Measurements from ENCODE around the gene ERI2. TPM values are rescaled to one million over a fixed set of nuclear protein-coding genes. Genes with fewer than 3 reads are reported as not detected.

Gene ERI2
- total and polyA plus RNA-seq, 2 of the 4 experiments (the other 2 are of a cell fraction): 7.5 to 10.2 TPM

GRCh38 chr16:20849589-20850390 lies 43.5 kb upstream of the ERI2 start (continued):
- TF ChIP-seq BHLHE40 (IDR thresholded peaks at IDR 0.05; ENCODE audit: low read depth, low read length) (no peak), MAZ (IDR thresholded peaks at IDR 0.05; ENCODE audit: borderline replicate concordance, low read depth, low read length) (no peak)

- Histone ChIP-seq H3K79me1 (ENCODE audit: low read depth in 1 of 2, low read length in 2 of 2) (peaks cover 0 to 4% of the 10 kb centered on the region in 2 experiments; a peak in 1 of 4 replicates), H3K27ac (ENCODE audit: insufficient read depth, low read length) (no peak overlapping the region), H3K9me3 (ENCODE audit: control insufficient read depth, insufficient read depth, low read length) (no peaks in the 10 kb centered on the region), H3K14ac (replicated peaks; ENCODE audit: low read depth, low read length) (no peak overlapping the region), H2BK120ac (ENCODE audit: low read depth, low read length) (no peak overlapping the region), H2BK5ac (ENCODE audit: low read depth, low read length, poor library complexity, severe bottlenecking) (no peak overlapping the region), H3K18ac (ENCODE audit: low read depth, low read length) (no peak overlapping the region), H3K27me3 (ENCODE audit: control insufficient read depth, insufficient read depth, low read length) (no peaks in the 10 kb centered on the region), H3K4ac (ENCODE audit: low read depth, low read length) (no peak overlapping the region), H4K8ac (ENCODE audit: low read depth in 2 of 2, low read length in 2 of 2) (no peak overlapping the region), H3K4me2 (ENCODE audit: low read depth, low read length) (no peak overlapping the region), H2AK5ac (ENCODE audit: low read depth, low read length) (no peak overlapping the region), H3K23ac (ENCODE audit: low read depth, low read length) (no peak overlapping the region), H2BK15ac (ENCODE audit: low read depth, low read length) (no peak overlapping the region), H2AFZ (replicated peaks; ENCODE audit: low read length, poor library complexity) (no peak overlapping the region), H2BK20ac (ENCODE audit: low read depth, low read length) (no peak overlapping the region), H3K56ac (ENCODE audit: extremely low read depth, insufficient read depth, low read length) (no peak overlapping the region), H3K9me1 (ENCODE audit: insufficient read depth, low read length) (no peaks in the 10 kb centered on the region), H3K9ac (ENCODE audit: low read depth, low read length) (no peak overlapping the region), H3K4me3 (ENCODE audit: insufficient read depth, low read depth, low read length) (no peak overlapping the region), H3K36me3 (ENCODE audit: control insufficient read depth, insufficient read depth, low read length) (peaks cover 2% of the 10 kb centered on the region; the same call in 1 of the 2 replicates), H4K91ac (ENCODE audit: insufficient read depth, low read depth, low read length) (no peak overlapping the region), H2AK9ac (replicated peaks; ENCODE audit: low read depth, low read length, poor library complexity) (no peak overlapping the region), H3K4me1 (ENCODE audit: control insufficient read depth, insufficient read depth, low read length) (peaks cover 3% of the 10 kb centered on the region), H4K20me1 (ENCODE audit: insufficient read depth, low read length) (no peaks in the 10 kb centered on the region), H4K5ac (ENCODE audit: low read depth, low read length) (no peak overlapping the region)
- in situ Hi-C loops (cut with MboI; ENCODE audit: low sequenced_read_pairs): no loop called here
- no peak for DNase-seq
- intact Hi-C loops (cut with micrococcal nuclease): no loop called here
- POLR2A ChIA-PET (ENCODE audit: unreplicated experiment): no interaction called here
- no CpG with 5 or more reads among the region's 2 CpGs for WGBS, 2 experiments (ENCODE audit: extremely low coverage in 2 of 2, insufficient read length in 1 of 2)
- dilution Hi-C loops (cut with HindIII; ENCODE audit: low sequenced_read_pairs, unreplicated experiment): no loop called here
- TF ChIP-seq, protein P1, sequence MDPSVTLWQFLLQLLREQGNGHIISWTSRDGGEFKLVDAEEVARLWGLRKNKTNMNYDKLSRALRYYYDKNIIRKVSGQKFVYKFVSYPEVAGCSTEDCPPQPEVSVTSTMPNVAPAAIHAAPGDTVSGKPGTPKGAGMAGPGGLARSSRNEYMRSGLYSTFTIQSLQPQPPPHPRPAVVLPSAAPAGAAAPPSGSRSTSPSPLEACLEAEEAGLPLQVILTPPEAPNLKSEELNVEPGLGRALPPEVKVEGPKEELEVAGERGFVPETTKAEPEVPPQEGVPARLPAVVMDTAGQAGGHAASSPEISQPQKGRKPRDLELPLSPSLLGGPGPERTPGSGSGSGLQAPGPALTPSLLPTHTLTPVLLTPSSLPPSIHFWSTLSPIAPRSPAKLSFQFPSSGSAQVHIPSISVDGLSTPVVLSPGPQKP (IDR thresholded peaks at IDR 0.05; ENCODE audit: borderline replicate concordance, low read depth, low read length): no peak
- no peak for TF ChIP-seq MXI1 (IDR thresholded peaks at IDR 0.05; ENCODE audit: borderline replicate concordance, low read depth, low read length)
- TF ChIP-seq CHD1 (IDR thresholded peaks at IDR 0.05; ENCODE audit: low read depth, low read length): no peak
- no peak for TF ChIP-seq POLR2A (IDR thresholded peaks at IDR 0.05; ENCODE audit: low read depth, low read length)
- no peak for TF ChIP-seq MAZ (IDR thresholded peaks at IDR 0.05; ENCODE audit: borderline replicate concordance, low read depth, low read length)
- TF ChIP-seq FOS (IDR thresholded peaks at IDR 0.05; ENCODE audit: low read depth, low read length): no peak
- no peak for TF ChIP-seq CTCF (conservative IDR thresholded peaks at IDR 0.05; ENCODE audit: low read depth, low read length)
- no peak for TF ChIP-seq NFE2L2 (IDR thresholded peaks at IDR 0.05; ENCODE audit: low read depth, low read length)
- no peak for TF ChIP-seq RCOR1 (IDR thresholded peaks at IDR 0.05; ENCODE audit: insufficient replicate concordance, low read length)
- no peak for TF ChIP-seq CEBPB (IDR thresholded peaks at IDR 0.05; ENCODE audit: low read depth, low read length)
- no peak for TF ChIP-seq SMC3 (IDR thresholded peaks at IDR 0.05; ENCODE audit: low read depth, low read length)
- CTCF ChIA-PET: interaction anchor here (1.1 kb wide), 1 partner anchor 376 kb away, joined by 3 read pairs; no protein-coding TSS in a partner anchor
- no peak for ATAC-seq (ENCODE audit: low read depth)
- BruUV-seq (replicated peaks): no TSS peak
Observed at GRCh38 chr16:20847550-20847949, 41.3 kb upstream of the ERI2 start.

Data from IMR-90 (cell line).